HG03469 (cell line): ENCODE data around the gene CADPS2.

Experiments
- ATAC-seq: cut with Tn5 transposase; IDR thresholded peaks from one replicate; pipeline ENCODE4 v1.9.1; 2021; ENCODE audit warnings: mild to moderate bottlenecking, moderate library complexity, moderate number of reproducible peaks; ENCODE audit not compliant: unreplicated experiment

The CADPS2 gene

GRCh38 chr7:122544463-122544862, 341.8 kb downstream of the CADPS2 start:
- ATAC-seq = peak; percentile 98

- no peak for ATAC-seq
These were observed 342.4 kb downstream of the CADPS2 start for GRCh38 chr7:122543891-122544290.

- ATAC-seq = no peak
These were observed 343.1 kb downstream of the CADPS2 start for GRCh38 chr7:122543166-122543565.

- no peak for ATAC-seq
These were observed 351.2 kb downstream of the CADPS2 start for GRCh38 chr7:122535086-122535485.

GRCh38 chr7:122532406-122533269, 353.6 kb downstream of the CADPS2 start:
- no peak for ATAC-seq

GRCh38 chr7:122528879-122529481, 357.3 kb downstream of the CADPS2 start:
- ATAC-seq = no peak

GRCh38 chr7:122525355-122525754, 360.9 kb downstream of the CADPS2 start:
- no peak for ATAC-seq

- no peak for ATAC-seq
These were observed 364.5 kb downstream of the CADPS2 start for GRCh38 chr7:122521767-122522166.

GRCh38 chr7:122520971-122521555, 365.2 kb downstream of the CADPS2 start:
- no peak for ATAC-seq

- ATAC-seq = no peak
These were observed 367.8 kb downstream of the CADPS2 start for GRCh38 chr7:122518488-122518887.

- ATAC-seq = no peak
These were observed 368.7 kb downstream of the CADPS2 start for GRCh38 chr7:122517576-122517975.

GRCh38 chr7:122515404-122515803, 370.9 kb downstream of the CADPS2 start:
- ATAC-seq = no peak

GRCh38 chr7:122511268-122511667, 375.0 kb downstream of the CADPS2 start:
- ATAC-seq = no peak

- no peak for ATAC-seq
These were observed 378.7 kb downstream of the CADPS2 start for GRCh38 chr7:122507591-122507990.

- ATAC-seq = no peak
These were observed 394.3 kb downstream of the CADPS2 start for GRCh38 chr7:122492007-122492406.

GRCh38 chr7:122488241-122488640, 398.0 kb downstream of the CADPS2 start:
- no peak for ATAC-seq

- ATAC-seq = no peak
These were observed 399.1 kb downstream of the CADPS2 start for GRCh38 chr7:122487131-122487530.

- ATAC-seq = no peak
These were observed 400.4 kb downstream of the CADPS2 start for GRCh38 chr7:122485856-122486255.

GRCh38 chr7:122482212-122482611, 404.0 kb downstream of the CADPS2 start:
- no peak for ATAC-seq

GRCh38 chr7:122470859-122471258, 415.4 kb downstream of the CADPS2 start:
- ATAC-seq = no peak

GRCh38 chr7:122468945-122469344, 417.3 kb downstream of the CADPS2 start:
- ATAC-seq = no peak
